Neural crest cell (in vitro differentiated cells): Measurements from ENCODE around the gene PDXP. TPM values are rescaled to one million over a fixed set of nuclear protein-coding genes. Genes with fewer than 3 reads are reported as not detected.

Source experiments
- DNase-seq: peaks from one replicate; pipeline ENCODE4 v3.0.0; 2021; ENCODE audit warnings: low read depth, mixed read lengths, low spot score
- H3K27ac Mint-ChIP-seq: one replicate; pipeline ENCODE4 v1.8.0; 2021; ENCODE audit warnings: mild to moderate bottlenecking, mixed read lengths; ENCODE audit not compliant: unreplicated experiment
- H3K27me3 Mint-ChIP-seq: 2 replicates; pipeline ENCODE4 v1.8.0; 2021; ENCODE audit warnings: low read depth, mild to moderate bottlenecking, mixed read lengths
- H3K36me3 Mint-ChIP-seq: 2 replicates; pipeline ENCODE4 v1.8.0; 2021; ENCODE audit warnings: low read depth, mild to moderate bottlenecking, mixed read lengths
- H3K4me1 Mint-ChIP-seq: 2 replicates; pipeline ENCODE4 v1.8.0; 2021; ENCODE audit warnings: mixed read lengths
- H3K4me3 Mint-ChIP-seq: one replicate; pipeline ENCODE4 v1.8.0; 2021; ENCODE audit warnings: mild to moderate bottlenecking, mixed read lengths
- H3K9me3 Mint-ChIP-seq: 2 replicates; pipeline ENCODE4 v1.8.0; 2021; ENCODE audit warnings: mixed read lengths
- CTCF ChIP-seq: fragments of 200-600 bp; sonication (generic); conservative IDR thresholded peaks from 2 replicates; pipeline ENCODE4 v1.5.0; 2021; ENCODE audit warnings: antibody characterized with exemption, mild to moderate bottlenecking
- total RNA-seq: library from RNA; stranded (reverse); gene quantifications from 2 replicates; pipeline ENCODE4 v1.2.1, GENCODE V29; 2021

Gene PDXP
- total RNA-seq, 1 donor from 2014 or later = 51.5 TPM

GRCh38 chr22:37626144-37626543 lies 32.4 kb upstream of the PDXP start:
- H3K4me3 Mint-ChIP-seq = no peak overlapping the region
- H3K9me3 Mint-ChIP-seq = no peaks in the 10 kb centered on the region
- no peak overlapping the region for H3K27ac Mint-ChIP-seq
- TF ChIP-seq CTCF = no peak
- no peaks in the 10 kb centered on the region for H3K27me3 Mint-ChIP-seq
- H3K4me1 Mint-ChIP-seq = peaks cover 10% of the 10 kb centered on the region
- no peak for DNase-seq
- peaks cover 2% of the 10 kb centered on the region for H3K36me3 Mint-ChIP-seq

GRCh38 chr22:37626556-37627075 lies 31.9 kb upstream of the PDXP start:
- DNase-seq = no peak
- TF ChIP-seq CTCF = no peak
- no peaks in the 10 kb centered on the region for H3K9me3 Mint-ChIP-seq
- H3K36me3 Mint-ChIP-seq = peaks cover 2% of the 10 kb centered on the region
- H3K27ac Mint-ChIP-seq = peak overlapping the region; percentile 78
- peak overlapping the region; percentile 67 for H3K4me3 Mint-ChIP-seq
- H3K27me3 Mint-ChIP-seq = no peaks in the 10 kb centered on the region
- peaks cover 10% of the 10 kb centered on the region for H3K4me1 Mint-ChIP-seq

GRCh38 chr22:37627121-37627520 lies 31.4 kb upstream of the PDXP start:
- peaks cover 2% of the 10 kb centered on the region for H3K36me3 Mint-ChIP-seq
- peak overlapping the region; percentile 67 for H3K4me3 Mint-ChIP-seq
- no peaks in the 10 kb centered on the region for H3K9me3 Mint-ChIP-seq
- DNase-seq = no peak
- H3K27ac Mint-ChIP-seq = peak overlapping the region; percentile 78
- peaks cover 10% of the 10 kb centered on the region for H3K4me1 Mint-ChIP-seq
- no peak for TF ChIP-seq CTCF
- no peaks in the 10 kb centered on the region for H3K27me3 Mint-ChIP-seq

- TF ChIP-seq CTCF = no peak
- Mint-ChIP-seq H3K36me3 (peaks cover 2% of the 10 kb centered on the region), H3K9me3 (no peaks in the 10 kb centered on the region)
Measured at GRCh38 chr22:37627545-37627944, 31.0 kb upstream of the PDXP start.

GRCh38 chr22:37628830-37629229 lies 29.7 kb upstream of the PDXP start:
- H3K4me1 Mint-ChIP-seq = peaks cover 15% of the 10 kb centered on the region
- H3K9me3 Mint-ChIP-seq = no peaks in the 10 kb centered on the region
- H3K4me3 Mint-ChIP-seq = peak overlapping the region; percentile 12
- H3K27me3 Mint-ChIP-seq = peaks cover 1% of the 10 kb centered on the region
- H3K36me3 Mint-ChIP-seq = no peaks in the 10 kb centered on the region
- no peak for DNase-seq
- no peak for TF ChIP-seq CTCF
- no peak overlapping the region for H3K27ac Mint-ChIP-seq

More at GRCh38 chr22:37627545-37627944, 31.0 kb upstream of the PDXP start:
- H3K27me3 Mint-ChIP-seq = no peaks in the 10 kb centered on the region
- peaks cover 10% of the 10 kb centered on the region for H3K4me1 Mint-ChIP-seq
- DNase-seq = no peak
- H3K27ac Mint-ChIP-seq = no peak overlapping the region
- H3K4me3 Mint-ChIP-seq = no peak overlapping the region
